ENCODE data around the gene TXNDC2.

GRCh38 chr18:9851511-9851910, 34.3 kb upstream of the TXNDC2 start:
- TF ChIP-seq REST (IDR thresholded peaks at IDR 0.05; ENCODE audit: insufficient read depth in 1 of 2, low read depth in 2 of 2, low read length in 2 of 2) (no peak), SIN3A (IDR thresholded peaks at IDR 0.05; ENCODE audit: borderline replicate concordance, insufficient read depth, low read length) (no peak), POLR2AphosphoS5 (IDR thresholded peaks at IDR 0.05; ENCODE audit: low read depth, low read length) (no peak)
